GM18502 (cell line): ENCODE measurements around the gene IRS1.

Experiments used
- ATAC-seq: cut with Tn5 transposase; IDR thresholded peaks from one replicate; pipeline ENCODE4 v1.9.1; 2021; ENCODE audit warnings: mild to moderate bottlenecking; ENCODE audit not compliant: unreplicated experiment, poor library complexity

The IRS1 gene

GRCh38 chr2:226698671-226699070 lies 100.9 kb downstream of the IRS1 start:
- no peak for ATAC-seq

GRCh38 chr2:226694586-226695284 lies 104.9 kb downstream of the IRS1 start:
- ATAC-seq = no peak

GRCh38 chr2:226694149-226694548 lies 105.5 kb downstream of the IRS1 start:
- no peak for ATAC-seq

- no peak for ATAC-seq
Observed at GRCh38 chr2:226693521-226693920, 106.1 kb downstream of the IRS1 start.

- no peak for ATAC-seq
Observed at GRCh38 chr2:226692521-226693126, 107.0 kb downstream of the IRS1 start.

- no peak for ATAC-seq
Observed at GRCh38 chr2:226691255-226691654, 108.4 kb downstream of the IRS1 start.

GRCh38 chr2:226690461-226691024 lies 109.1 kb downstream of the IRS1 start:
- no peak for ATAC-seq

- no peak for ATAC-seq
Observed at GRCh38 chr2:226687641-226688253, 111.9 kb downstream of the IRS1 start.

GRCh38 chr2:226684563-226684959 lies 115.1 kb downstream of the IRS1 start:
- ATAC-seq = no peak

- ATAC-seq = no peak
Observed at GRCh38 chr2:226683944-226684562, 115.6 kb downstream of the IRS1 start.

- no peak for ATAC-seq
Observed at GRCh38 chr2:226683196-226683595, 116.4 kb downstream of the IRS1 start.
